DMS53 treated with DMSO at 0.1 percent for 48 hours (cell line): ENCODE data around the gene KCNMA1.
A peak's percentile ranks its signal among the peaks of the same experiment; 100 is the strongest.

ENCODE experiments used
- DNase-seq: peaks from one replicate; lab custom pipeline; 2025; ENCODE audit not compliant: unreplicated experiment; lab: John Stamatoyannopoulos, UW

KCNMA1 gene

DNA sequence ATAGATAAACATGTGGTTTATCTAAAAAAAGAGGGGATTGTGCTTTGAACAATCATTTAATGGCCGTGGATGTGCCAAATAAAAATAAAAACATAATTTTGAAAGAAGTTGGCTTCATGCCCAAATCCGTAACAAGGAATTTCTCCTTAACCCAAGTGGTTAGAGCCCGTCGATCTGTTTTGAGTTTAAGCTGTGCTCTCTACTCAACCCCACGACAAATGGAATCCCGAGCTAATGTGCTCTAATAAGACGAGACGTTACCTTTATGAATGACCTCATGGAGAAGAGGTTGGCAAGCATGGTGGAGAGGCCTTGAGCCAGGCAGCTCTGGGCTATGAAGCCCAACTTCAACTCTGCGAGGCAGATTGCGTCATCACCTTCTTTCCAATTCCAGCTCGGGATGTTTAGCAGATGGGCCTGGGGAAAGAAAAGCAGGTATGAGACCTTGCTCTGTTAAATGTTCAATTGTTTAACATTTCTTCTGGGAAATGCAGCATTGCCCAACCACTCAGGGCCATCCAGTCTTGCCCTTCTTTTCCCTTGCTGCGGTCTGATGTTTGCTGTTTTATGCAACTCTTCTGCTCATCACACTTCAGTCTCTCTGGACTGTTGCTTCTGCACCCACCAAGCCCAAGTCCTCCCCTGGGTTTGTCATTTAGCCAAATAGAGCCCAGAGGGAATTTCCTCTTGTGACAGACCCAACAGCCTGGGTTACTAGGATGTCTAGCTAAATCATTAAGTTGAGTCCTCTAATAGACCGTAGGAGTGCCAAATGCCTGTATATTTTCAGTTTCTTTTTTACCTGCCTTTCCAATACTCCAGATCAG lies 564.6 kb downstream of the KCNMA1 start:
- no peak for DNase-seq

DNA sequence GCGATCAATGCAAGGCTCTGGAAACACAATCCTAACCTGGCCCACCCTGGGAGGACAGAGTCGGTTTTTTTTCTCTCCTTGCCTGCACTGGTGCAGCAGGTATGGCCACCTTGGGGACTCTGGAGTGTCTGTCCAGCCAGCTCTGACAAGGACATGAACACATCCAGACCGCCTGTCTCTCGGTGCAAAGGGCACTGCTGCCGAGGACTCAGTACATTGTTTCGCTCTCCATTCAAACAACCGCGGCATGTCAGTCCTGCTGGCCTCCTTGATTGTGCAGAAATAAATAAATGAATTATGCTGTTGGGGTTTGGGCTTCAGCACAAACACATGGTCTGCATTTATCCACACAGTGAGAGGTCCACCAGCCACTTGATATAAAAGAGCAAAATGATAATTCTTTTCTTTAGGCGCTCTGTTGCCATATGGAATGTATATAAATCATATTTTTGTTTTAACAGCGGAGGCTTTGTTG lies 565.2 kb downstream of the KCNMA1 start:
- DNase-seq = no peak

DNA sequence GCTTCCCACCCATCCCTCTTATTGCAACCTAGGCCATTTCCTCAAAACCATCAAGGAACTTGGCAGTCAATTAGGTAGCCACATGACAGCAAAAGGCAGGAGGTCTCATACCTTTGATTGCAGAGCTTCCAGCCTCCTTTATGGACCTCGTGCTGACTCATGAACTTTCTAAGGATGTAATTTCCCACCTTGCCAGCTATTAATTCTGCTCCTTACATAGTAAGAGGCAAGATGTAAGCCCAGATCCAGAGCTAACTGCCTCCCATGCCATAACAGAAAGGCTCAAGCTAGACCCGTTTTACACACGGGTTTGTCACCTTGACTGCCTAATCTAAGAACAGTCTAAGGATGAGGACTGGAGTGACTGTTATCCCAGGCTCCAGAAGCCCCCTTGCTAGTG lies 565.7 kb downstream of the KCNMA1 start:
- DNase-seq = no peak

DNA sequence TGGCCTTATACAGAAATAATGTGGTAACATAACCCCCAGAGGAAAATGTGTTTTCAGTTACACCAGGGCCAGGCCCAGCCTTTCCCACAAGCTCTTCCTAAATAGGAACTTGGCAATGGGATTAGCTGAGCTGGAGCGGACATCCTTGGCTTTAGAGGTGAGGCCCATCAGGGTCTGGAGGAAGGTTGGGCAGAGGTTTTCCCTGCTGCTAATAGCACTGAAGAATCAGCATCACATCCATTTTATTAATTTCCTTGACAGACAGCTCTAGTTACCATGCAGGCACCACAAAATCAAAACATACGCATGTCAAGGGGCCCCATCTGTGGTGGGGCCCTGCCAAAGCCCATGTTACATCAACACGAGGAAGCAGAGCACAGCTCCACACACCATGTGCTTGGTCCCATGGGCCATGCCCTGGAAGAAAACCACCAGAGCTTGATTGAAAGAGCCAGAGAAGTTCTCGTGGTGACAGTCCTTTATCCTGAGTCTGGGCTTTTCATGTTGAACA lies 566.6 kb downstream of the KCNMA1 start:
- no peak for DNase-seq

GRCh38 chr10:77070346-77070745 lies 567.3 kb downstream of the KCNMA1 start:
- DNase-seq = no peak

- no peak for DNase-seq
These were observed 568.6 kb downstream of the KCNMA1 start for GRCh38 chr10:77068969-77069368.

DNA sequence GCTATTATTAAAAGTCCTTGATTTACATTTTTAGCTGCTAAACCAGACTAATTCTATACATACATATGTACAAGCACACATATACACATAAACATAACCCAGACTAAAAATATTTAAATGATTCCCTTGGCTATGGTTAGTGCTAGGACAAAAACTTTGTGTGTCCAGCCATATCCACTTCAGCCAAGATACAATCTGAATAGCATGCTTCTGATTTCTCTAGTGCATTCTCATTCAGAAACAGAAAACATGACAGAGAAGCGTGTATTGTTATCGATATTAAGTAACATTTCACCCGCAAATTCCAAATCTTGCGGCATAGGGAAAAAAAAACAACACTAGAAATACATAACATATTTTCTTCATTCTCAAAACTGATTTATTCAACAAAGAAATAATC lies 569.3 kb downstream of the KCNMA1 start:
- no peak for DNase-seq

- DNase-seq = no peak
These were observed 575.2 kb downstream of the KCNMA1 start for GRCh38 chr10:77062381-77062780.

DNA sequence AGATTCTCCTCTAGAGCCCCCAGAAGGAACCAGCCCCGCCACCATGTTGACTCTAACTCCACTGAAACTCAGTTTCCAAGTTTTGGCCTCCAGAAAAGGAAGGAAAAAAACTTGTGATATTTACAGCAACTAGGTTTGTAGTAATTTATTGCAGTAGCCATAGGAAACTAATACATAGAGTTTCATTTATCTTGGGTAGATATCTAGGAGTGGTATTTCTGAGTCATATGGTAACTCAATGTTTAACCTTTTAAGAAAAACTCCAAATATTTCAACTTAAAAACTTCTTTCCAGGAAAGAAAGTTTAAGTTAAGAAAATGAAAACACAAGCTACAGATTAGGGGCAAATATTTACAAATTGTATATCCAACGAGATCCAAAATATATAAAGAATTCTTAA lies 576.7 kb downstream of the KCNMA1 start:
- no peak for DNase-seq

DNA sequence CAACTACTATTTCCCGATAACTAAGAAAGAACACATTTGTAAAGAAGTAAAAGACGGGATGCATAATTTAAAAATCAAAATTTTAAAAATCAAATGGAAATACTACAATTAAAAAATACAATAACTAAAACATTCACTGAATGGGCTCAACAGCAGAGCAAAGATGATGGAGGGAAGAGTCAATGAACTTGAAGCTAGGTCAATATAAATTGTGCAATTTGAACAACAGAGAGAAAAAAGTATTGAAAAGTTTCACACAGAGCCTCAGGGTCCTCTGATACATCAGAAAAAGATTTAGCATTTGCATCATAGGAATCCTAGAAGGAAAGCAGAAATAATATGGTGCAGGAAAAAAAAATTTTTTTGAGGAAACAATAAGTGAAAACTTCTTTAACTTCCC lies 581.0 kb downstream of the KCNMA1 start:
- no peak for DNase-seq

- no peak for DNase-seq
These were observed 585.0 kb downstream of the KCNMA1 start for GRCh38 chr10:77052593-77052992.

DNA sequence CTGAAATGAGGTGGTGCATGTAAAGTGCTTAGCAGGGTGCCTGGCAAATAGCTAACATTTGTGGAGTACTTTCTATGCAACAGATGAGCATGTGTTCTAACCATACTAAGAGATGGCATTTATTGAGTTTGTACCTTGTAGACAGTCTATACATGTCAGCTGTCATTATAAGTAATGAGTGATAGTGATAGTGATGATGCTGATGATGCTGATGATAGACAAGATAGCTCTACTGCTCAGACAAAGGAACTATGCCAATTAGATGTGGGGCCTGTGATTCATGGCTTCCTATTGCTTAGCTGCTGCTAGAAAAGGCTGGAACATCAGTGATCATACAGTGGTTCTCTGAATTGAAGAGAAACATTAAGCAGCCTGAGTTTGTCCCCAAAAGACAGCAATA lies 585.8 kb downstream of the KCNMA1 start:
- no peak for DNase-seq

- no peak for DNase-seq
These were observed 587.7 kb downstream of the KCNMA1 start for GRCh38 chr10:77049896-77050295.

DNA sequence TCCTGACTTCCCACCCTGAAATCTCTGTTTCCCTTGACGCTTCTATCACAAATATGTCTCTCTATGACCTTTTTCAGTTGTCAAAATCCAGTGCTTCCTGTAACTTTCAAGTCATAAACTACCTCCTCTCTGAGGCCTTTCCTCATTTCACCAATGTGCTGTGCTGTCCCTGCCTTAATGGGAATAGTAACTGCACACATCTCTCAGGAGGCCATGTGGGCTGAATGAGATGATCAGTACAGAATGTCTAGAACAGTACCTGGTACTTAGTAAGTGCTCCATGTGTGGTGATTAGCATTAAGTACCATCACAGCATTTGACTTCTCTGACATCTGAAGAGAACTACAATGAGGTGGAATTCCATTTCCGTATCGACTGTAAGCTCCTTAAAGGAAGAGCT lies 588.5 kb downstream of the KCNMA1 start:
- DNase-seq = no peak

GRCh38 chr10:77045085-77045484 lies 592.5 kb downstream of the KCNMA1 start:
- DNase-seq = no peak

DNA sequence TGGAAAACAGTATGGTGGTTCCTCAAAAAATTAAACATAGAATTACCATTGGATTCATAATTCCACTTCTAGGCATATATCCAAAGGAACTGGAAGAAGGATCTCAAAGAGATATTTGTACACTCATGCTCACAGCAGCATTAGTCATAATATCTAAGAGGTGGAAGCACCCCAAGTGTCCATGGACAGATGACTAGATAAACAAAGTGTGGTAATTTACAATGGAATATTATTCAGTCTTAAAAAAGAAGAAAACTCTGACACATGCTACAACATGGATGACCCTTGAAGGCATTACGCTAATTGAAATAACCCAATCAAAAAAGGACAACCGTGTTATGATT lies 594.2 kb downstream of the KCNMA1 start:
- no peak for DNase-seq

DNA sequence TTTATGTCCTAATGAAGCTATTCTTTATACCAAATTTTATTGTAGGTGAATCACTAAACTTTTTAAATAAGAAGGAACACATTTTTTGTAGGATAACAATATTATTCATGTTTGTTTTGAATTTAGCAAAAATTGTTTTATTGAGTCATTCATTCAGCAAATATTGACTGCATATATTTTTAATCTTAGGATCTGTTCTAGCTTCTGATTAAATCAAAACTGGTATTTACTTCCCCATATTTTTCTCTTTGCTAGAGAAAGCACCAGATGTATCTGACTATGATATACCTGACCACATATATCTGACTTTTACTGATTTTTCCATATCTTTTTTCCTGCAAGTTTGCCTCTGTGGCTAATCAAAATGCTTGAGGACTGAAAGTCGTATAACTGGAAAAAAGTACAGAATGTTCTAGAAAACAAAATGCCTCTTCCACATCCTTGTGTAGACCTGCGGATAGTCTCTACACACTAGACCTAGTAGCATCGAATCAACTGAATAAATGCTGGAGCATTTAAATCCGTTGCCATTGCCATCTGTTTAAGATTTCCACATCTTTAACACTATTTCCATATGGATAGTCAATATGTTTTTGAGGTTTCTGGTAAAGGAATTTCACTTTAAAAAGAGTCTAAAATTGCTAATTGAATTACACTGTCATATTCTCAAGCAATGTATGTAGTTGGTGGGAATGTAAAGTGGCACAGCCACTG lies 594.7 kb downstream of the KCNMA1 start:
- DNase-seq = no peak

GRCh38 chr10:77041636-77042258 lies 595.9 kb downstream of the KCNMA1 start:
- no peak for DNase-seq

DNA sequence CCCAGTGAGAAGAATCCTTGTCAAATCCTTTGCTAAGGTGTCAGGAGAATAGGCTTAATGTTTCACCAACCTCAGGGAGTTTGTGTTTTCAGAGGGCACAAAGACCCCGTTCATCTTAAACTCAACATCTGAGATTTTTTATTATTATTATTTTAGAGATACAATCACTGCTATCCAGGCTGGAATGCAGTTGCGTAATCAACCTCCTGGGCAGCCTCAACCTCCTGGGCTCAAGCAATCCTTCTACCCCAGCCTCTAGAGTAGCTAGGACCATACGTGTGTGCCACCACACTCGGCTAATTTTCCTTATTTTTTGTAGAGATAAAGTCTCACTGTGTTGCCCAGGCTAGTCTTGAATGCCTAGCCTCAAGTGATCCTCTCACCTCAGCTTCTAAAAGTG lies 599.2 kb downstream of the KCNMA1 start:
- no peak for DNase-seq

DNA sequence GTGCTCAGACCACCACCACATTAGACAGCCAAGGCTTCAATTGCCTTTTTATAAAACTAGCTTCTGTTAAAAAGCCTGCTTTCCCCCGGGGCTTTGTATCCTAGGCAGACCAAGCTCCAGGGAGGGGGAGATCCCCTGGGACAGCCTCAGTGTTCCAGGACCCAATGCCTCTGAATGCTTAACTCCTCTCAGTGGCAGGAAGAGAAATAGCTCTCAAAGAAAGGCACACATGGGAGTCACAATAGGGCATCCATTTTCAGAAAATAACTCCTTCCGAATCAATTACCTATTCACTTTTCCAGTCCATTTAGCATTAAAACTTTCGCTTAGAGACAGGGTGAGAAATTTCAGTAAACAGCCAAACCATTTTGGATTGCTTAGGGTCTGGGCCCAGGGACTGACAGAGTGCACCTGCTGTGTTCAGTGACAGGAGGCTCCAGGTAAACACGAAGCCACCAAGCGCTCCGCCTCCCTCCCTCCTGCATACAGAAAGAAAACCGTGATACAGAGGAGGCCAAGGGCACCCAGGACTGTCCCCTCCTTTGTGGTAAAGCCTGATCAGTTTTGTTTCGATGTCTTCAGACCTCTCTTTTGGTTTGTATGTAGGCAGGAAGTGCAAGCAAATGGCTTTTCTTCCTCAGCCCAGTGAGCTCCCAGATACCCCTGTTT lies 599.7 kb downstream of the KCNMA1 start:
- DNase-seq = no peak

- DNase-seq = peak; percentile 32
These were observed 600.4 kb downstream of the KCNMA1 start for GRCh38 chr10:77036993-77037734.
